ENCODE results near the gene CDC27.

Gene CDC27

DNA sequence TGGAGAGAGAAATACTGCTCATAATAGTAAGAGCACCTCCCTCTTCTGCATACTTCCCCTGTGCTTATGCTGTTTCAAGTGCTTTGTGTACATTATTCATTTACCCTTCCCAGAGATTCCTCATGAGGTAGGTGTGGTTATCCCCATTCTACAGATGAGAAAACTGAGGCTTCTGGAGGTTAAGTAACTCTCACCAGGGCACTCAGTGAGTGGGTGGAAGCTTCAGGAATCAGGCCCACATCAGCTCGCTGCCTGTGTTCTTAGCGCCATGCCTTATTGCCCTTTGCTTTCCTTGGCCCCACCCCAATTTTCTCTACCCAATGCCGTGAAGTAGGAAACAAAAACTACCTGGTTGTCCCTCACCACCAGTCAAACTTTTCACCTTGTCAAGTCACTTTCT, 46.4 kb upstream of the CDC27 start:
- no peak for TF ChIP-seq POLR2AphosphoS5 (IDR thresholded peaks at IDR 0.05; ENCODE audit: low read depth, low read length)
- no peak for TF ChIP-seq FOXP2 (optimal IDR thresholded peaks at IDR 0.05; ENCODE audit: borderline replicate concordance, extremely low read depth, extremely low read length, insufficient read depth)
- no peak for TF ChIP-seq SIN3A (IDR thresholded peaks at IDR 0.05; ENCODE audit: borderline replicate concordance, insufficient read depth, low read length)
- no peak for TF ChIP-seq TAF1 (IDR thresholded peaks at IDR 0.05; ENCODE audit: borderline replicate concordance, insufficient read depth, low read length)
- TF ChIP-seq REST (IDR thresholded peaks at IDR 0.05; ENCODE audit: insufficient read depth in 1 of 2, low read depth in 2 of 2, low read length in 2 of 2), result no peak

DNA sequence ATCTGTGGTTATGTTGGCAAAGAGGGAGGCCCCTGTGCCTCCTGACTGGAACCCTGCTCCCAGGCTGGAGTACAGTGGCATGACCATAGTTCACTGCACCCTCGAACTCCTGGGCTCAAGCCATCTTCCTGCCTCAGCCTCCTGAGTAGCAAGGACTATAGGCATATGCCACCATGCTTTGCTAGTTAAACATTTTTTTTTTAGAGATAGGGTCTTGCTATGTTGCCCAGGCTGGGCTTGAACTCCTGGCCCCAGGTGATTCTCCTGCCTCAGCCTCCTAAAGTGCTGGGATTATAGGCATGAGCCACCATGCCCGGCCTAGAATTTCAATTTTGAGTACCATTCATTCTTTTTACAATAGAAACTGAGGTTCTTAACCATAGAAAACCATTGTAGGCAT, 43.4 kb upstream of the CDC27 start:
- TF ChIP-seq TAF1 (IDR thresholded peaks at IDR 0.05; ENCODE audit: borderline replicate concordance, insufficient read depth, low read length), result no peak
- TF ChIP-seq FOXP2 (optimal IDR thresholded peaks at IDR 0.05; ENCODE audit: borderline replicate concordance, extremely low read depth, extremely low read length, insufficient read depth), result no peak
- TF ChIP-seq POLR2AphosphoS5 (IDR thresholded peaks at IDR 0.05; ENCODE audit: low read depth, low read length), result no peak
- no peak for TF ChIP-seq SIN3A (IDR thresholded peaks at IDR 0.05; ENCODE audit: borderline replicate concordance, insufficient read depth, low read length)
- no peak for TF ChIP-seq REST (IDR thresholded peaks at IDR 0.05; ENCODE audit: insufficient read depth in 1 of 2, low read depth in 2 of 2, low read length in 2 of 2)

- TF ChIP-seq REST (IDR thresholded peaks at IDR 0.05; ENCODE audit: insufficient read depth in 1 of 2, low read depth in 2 of 2, low read length in 2 of 2), result no peak
- TF ChIP-seq SIN3A (IDR thresholded peaks at IDR 0.05; ENCODE audit: borderline replicate concordance, insufficient read depth, low read length), result no peak
- TF ChIP-seq POLR2AphosphoS5 (IDR thresholded peaks at IDR 0.05; ENCODE audit: low read depth, low read length), result no peak
- no peak for TF ChIP-seq FOXP2 (optimal IDR thresholded peaks at IDR 0.05; ENCODE audit: borderline replicate concordance, extremely low read depth, extremely low read length, insufficient read depth)
- no peak for TF ChIP-seq TAF1 (IDR thresholded peaks at IDR 0.05; ENCODE audit: borderline replicate concordance, insufficient read depth, low read length)
These were observed 42.8 kb upstream of the CDC27 start for GRCh38 chr17:47231866-47232265.

GRCh38 chr17:47231334-47231733, 42.2 kb upstream of the CDC27 start:
- TF ChIP-seq POLR2AphosphoS5 (IDR thresholded peaks at IDR 0.05; ENCODE audit: low read depth, low read length), result no peak

GRCh38 chr17:47230864-47231263, 41.8 kb upstream of the CDC27 start:
- TF ChIP-seq REST (IDR thresholded peaks at IDR 0.05; ENCODE audit: insufficient read depth in 1 of 2, low read depth in 2 of 2, low read length in 2 of 2) (no peak), TAF1 (IDR thresholded peaks at IDR 0.05; ENCODE audit: borderline replicate concordance, insufficient read depth, low read length) (no peak), POLR2AphosphoS5 (IDR thresholded peaks at IDR 0.05; ENCODE audit: low read depth, low read length) (no peak), SIN3A (IDR thresholded peaks at IDR 0.05; ENCODE audit: borderline replicate concordance, insufficient read depth, low read length) (no peak), FOXP2 (optimal IDR thresholded peaks at IDR 0.05; ENCODE audit: borderline replicate concordance, extremely low read depth, extremely low read length, insufficient read depth) (no peak)
